ENCODE results near the gene RFWD3. TPM values are rescaled to one million over a fixed set of nuclear protein-coding genes. Genes with fewer than 3 reads are reported as not detected.

Gene RFWD3, protein sequence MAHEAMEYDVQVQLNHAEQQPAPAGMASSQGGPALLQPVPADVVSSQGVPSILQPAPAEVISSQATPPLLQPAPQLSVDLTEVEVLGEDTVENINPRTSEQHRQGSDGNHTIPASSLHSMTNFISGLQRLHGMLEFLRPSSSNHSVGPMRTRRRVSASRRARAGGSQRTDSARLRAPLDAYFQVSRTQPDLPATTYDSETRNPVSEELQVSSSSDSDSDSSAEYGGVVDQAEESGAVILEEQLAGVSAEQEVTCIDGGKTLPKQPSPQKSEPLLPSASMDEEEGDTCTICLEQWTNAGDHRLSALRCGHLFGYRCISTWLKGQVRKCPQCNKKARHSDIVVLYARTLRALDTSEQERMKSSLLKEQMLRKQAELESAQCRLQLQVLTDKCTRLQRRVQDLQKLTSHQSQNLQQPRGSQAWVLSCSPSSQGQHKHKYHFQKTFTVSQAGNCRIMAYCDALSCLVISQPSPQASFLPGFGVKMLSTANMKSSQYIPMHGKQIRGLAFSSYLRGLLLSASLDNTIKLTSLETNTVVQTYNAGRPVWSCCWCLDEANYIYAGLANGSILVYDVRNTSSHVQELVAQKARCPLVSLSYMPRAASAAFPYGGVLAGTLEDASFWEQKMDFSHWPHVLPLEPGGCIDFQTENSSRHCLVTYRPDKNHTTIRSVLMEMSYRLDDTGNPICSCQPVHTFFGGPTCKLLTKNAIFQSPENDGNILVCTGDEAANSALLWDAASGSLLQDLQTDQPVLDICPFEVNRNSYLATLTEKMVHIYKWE
- total RNA-seq: 100 to 1,000 TPM in 1 of 2 donors, 10 to 100 TPM in 1; 94.1 to 127 TPM

DNA sequence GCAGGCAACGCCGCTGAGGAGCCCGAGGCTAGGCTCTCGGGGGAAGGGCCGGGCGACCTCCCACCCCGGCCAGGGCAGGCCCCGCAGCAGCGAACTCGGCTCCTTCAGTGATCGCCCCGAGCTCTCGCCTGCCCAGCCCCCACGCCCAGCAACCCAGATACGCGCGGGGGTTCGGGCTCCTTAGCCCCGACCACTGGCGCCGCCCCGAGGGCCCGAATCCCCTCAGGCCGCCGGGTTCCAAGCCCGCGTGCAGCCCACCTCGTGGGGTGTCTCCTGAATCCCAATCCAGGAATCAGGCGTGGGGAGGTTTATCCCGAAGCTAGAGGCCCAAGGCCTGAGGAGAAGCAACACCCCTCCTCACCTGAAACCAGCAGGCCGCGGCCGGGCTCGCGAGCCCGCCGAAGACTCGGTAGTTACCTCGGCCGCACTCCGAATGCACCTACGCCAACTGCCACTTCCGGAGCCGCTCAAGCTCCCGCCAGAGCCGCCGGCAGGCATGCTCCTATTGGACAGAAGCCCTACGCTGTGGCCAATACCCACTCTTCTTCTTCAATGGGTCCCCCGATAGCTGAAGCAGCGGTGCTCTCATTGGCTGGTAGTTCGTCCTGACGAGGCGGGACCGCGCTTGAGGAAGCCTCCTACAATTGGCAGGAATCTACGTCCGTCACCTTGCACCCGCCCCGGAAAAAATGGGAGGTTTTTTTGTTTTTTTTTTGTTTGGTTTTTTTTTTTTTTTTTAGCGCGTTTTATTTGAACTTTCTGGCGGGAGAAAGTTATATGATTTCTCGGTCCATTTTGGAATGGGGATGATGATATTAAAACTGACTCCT is at the start of gene RFWD3:
Gene RFWD3 (minus strand): TSS at position 453 of the 830 bp plus-strand sequence. CDS start 5,428 bp downstream, outside the sequence.
- Mint-ChIP-seq H3K9me3 (peaks cover 7% of the 10 kb centered on the region in 2 donors), H3K36me3 (peaks cover 42 to 46% of the 10 kb centered on the region in 2 donors), H3K27ac (peak within 1 kb of the TSS; percentile 95 to 99)
- ATAC-seq (peak; percentile 100), DNase-seq (ENCODE audit: low spot score in 2 of 2) (peak; percentile 91 to 97)

DNA sequence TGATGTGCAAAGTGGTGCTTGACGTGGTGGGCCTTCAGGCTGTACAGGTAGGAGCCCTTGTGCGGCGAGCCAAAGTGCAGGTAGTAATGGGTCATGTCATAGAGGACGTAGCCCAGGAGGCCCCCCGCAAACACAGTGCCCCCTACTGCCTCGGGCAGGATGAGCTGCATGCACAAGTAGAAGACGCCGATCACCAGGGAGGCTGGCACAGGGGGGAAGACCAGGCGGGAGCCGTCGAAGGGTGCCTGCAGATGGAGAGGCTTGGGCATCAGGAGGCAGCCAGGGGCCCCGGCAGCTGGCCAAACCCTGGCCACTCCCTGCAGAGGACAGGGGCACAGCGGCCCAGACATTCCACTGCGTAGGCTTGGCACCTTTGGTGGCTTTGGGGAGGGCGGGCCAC is 49.7 kb upstream of the RFWD3 start:
- Mint-ChIP-seq H3K27ac (no peak overlapping the region), H3K9me3 (no peaks in the 10 kb centered on the region), H3K36me3 (no peaks in the 10 kb centered on the region)
- DNase-seq (ENCODE audit: low spot score in 2 of 2) (no peak), ATAC-seq (no peak)

DNA sequence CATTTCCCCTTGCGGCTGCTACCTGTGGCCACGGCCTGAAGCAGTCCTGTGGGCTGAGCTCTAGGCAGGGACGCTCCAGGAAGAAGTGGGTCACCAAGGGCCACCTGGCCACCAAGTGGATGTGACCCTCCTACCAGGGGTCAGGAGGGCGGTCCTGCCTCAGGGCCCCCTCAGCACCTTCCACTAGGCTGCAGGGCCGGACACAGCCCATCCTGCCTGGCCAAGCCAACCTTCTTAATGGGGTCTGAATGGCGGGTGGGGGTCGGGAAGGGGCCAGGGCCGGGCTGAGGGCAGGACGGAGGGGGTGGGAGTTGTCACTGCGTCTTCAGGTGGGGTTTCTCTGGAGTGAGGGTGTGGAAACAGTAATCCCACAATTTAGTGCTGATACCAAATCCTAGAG is 47.2 kb upstream of the RFWD3 start:
- no peaks in the 10 kb centered on the region for H3K36me3 Mint-ChIP-seq
- DNase-seq (ENCODE audit: low spot score in 2 of 2) (no peak), ATAC-seq (no peak)
- no peaks in the 10 kb centered on the region for H3K9me3 Mint-ChIP-seq
- no peak overlapping the region for H3K27ac Mint-ChIP-seq

DNA sequence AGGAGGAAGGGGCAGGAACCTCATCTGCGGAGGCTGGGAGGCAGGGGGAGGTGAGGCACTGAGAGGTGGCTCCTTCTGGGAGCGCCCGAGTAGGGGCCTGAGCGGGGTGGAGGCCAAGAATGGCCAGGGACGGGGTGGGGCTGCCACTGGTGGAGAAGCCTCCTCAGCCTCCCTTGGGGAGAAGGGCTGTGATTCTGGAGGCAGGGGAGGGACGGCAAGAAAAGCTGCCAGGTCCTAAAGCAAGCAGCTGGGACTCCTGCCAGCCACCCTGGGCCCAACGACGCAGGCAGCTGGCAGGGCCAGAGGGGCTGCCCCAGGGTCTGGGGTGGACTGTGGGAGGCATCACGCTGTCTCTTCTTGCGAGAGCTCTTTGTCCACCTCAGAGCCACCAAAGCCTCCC is 46.6 kb upstream of the RFWD3 start:
- H3K9me3 Mint-ChIP-seq: no peaks in the 10 kb centered on the region
- DNase-seq (ENCODE audit: low spot score in 2 of 2): no peak
- H3K27ac Mint-ChIP-seq: no peak overlapping the region
- no peak for ATAC-seq
- H3K36me3 Mint-ChIP-seq: no peaks in the 10 kb centered on the region

DNA sequence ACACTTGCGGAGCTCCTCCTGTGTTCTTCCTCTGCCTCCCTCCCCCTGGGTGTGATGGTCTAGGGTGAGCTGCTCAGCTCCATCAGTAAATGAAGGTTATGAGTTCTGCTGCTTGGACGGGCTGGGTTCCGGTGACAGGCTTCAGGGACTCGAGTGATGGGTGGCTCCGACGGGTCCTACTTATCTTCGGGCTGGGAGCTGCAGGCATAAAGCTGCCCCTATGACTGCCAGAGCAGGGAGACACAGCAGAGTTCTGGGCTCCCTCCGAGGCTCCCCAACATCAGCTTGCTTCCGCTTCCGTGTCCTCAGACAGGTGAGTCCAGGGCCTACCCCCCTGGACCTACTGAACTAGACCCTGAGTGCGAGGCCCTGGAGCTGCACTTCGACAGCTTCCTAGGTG is 45.3 kb upstream of the RFWD3 start:
- Mint-ChIP-seq H3K36me3 (no peaks in the 10 kb centered on the region), H3K27ac (no peak overlapping the region), H3K9me3 (no peaks in the 10 kb centered on the region)
- DNase-seq (ENCODE audit: low spot score in 2 of 2) (no peak), ATAC-seq (no peak)

DNA sequence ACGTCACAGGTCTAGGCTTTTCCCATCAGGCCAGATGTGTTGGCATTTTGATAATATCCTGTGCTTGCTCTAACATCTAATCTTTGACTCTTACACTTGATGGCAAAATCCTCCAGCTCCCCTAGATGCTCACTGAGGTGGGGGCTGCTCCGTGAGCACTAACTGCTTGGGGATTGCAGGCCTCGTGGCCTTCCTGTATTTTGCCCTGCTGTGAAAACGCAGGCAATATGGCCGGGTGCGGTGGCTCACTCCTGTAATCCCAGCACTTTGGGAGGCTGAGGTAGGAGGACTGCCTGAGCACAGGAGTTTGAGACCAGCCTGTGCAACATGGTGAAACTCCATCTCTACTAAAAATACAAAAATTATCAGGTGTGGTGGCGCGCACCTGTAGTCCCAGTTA is 43.7 kb upstream of the RFWD3 start:
- Mint-ChIP-seq H3K27ac (no peak overlapping the region), H3K36me3 (no peaks in the 10 kb centered on the region), H3K9me3 (no peaks in the 10 kb centered on the region)
- ATAC-seq (no peak), DNase-seq (ENCODE audit: low spot score in 2 of 2) (no peak)

DNA sequence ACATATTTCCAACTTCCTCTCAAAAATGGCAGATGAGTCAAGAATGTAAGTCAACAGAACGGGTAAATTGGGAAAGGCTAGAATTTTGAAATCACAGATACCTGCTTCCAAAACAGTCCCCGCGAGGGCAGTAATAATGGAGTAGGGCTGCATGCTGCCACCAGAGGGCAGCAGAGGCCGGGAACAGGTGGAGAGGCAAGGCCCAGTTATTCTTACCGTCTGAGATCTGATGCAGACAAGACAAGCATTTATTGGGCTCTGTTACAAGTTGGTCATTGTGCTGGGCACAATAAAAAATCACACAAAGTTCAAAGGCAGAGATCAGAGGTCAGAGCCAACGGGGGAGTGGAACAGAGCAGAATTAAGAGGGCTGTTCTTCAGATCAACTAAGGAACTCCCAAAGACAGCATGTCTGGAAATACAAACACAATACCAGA is 42.8 kb upstream of the RFWD3 start:
- Mint-ChIP-seq H3K9me3 (no peaks in the 10 kb centered on the region), H3K27ac (no peak overlapping the region), H3K36me3 (no peaks in the 10 kb centered on the region)
- ATAC-seq (peak; percentile 93 to 98), DNase-seq (ENCODE audit: low spot score in 2 of 2) (peak; percentile 75 to 83)

DNA sequence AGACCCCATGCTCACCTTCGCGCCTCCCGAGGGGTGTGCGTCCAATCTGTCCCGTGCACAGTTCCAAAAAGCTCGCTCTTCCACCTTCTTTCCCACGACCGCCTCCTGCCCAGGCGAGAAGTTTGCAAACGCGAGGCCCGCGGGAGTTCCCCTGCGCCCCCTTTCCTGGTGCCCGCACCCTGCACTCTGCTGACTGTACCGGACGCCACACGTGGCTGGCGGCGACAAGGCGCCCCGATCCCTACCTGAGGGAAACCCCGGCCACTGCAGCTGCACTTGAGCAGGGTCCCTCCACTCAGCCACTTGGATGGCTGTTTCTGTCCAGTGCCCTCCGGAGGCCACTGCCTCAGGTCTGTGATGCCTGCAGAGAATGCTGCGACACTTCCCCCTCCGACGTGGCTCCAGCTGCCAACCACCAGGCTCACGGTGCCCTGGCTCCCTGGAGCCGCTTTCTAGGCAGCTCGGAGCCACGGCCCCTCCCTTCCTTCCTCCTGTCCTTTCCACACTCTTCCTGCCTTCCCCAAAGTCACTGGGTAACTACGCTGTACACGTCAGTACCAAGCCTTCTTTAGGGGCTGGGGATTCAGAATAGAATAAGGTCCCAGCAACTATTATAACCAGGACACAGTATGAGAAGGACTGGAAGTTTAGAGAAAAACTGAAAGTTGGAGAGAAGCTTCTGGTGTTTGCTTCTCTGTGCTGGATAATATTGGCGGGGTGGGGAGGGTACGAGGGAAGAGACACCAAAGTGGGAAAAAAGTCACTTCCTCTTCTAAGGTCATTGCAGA is 34.0 kb upstream of the RFWD3 start, which contains the start of gene MLKL:
Gene MLKL (minus strand): TSS at position 425 of the 788 bp plus-strand sequence. CDS start 5,105 bp downstream, outside the sequence.
- ATAC-seq (peak; percentile 64 to 73), DNase-seq (ENCODE audit: low spot score in 2 of 2) (peak; percentile 56 to 79)
- Mint-ChIP-seq H3K27ac (peak within 1 kb of the TSS; percentile 97 to 98), H3K36me3 (peaks cover 14 to 20% of the 10 kb centered on the region in 2 donors), H3K9me3 (no peaks in the 10 kb centered on the region)

DNA sequence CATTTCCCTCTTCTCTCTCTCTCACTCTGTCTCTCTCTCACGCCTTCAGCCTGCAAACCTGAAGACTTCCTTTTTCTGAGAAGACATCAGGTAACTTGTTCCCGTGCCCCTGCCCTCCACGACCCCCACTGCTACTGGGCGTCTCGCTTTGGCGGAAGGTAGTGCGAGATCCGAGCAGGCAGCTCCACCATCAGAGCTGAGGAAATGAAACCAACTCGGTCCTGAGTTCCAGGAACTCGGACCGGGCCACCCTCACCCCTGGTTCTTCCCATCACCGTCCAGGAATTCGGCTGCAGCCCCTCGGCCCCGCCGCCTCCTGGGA is 33.4 kb upstream of the RFWD3 start:
- Mint-ChIP-seq H3K9me3 (no peaks in the 10 kb centered on the region), H3K27ac (peak overlapping the region; percentile 97 to 98), H3K36me3 (peaks cover 20 to 25% of the 10 kb centered on the region in 2 donors)
- ATAC-seq: peak; percentile 1 to 7
- DNase-seq (ENCODE audit: low spot score in 2 of 2): peak in 1 of 2 donors; percentile 22

DNA sequence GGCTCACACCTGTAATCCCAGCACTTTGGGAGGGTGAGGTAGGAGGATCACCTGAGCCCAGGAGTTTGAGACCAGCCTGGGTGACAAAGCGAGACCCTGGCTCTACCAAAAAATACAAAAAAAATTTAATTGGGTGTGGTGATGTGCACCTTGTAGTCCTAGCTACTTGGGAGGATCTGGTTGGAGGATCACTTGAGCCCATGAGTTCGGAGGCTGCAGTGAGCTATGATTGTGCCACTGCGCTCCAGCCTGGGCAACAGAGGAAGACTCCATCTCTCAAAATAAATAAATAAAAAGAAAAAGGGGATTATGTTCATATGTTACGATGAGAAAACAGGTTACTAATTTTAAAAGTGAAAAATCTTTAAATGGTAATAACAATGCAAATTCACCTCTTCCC is 33.0 kb upstream of the RFWD3 start:
- no peak for ATAC-seq
- no peak for DNase-seq (ENCODE audit: low spot score in 2 of 2)
- peaks cover 20 to 25% of the 10 kb centered on the region in 2 donors for H3K36me3 Mint-ChIP-seq
- no peaks in the 10 kb centered on the region for H3K9me3 Mint-ChIP-seq
- H3K27ac Mint-ChIP-seq: peak overlapping the region; percentile 81 to 98

DNA sequence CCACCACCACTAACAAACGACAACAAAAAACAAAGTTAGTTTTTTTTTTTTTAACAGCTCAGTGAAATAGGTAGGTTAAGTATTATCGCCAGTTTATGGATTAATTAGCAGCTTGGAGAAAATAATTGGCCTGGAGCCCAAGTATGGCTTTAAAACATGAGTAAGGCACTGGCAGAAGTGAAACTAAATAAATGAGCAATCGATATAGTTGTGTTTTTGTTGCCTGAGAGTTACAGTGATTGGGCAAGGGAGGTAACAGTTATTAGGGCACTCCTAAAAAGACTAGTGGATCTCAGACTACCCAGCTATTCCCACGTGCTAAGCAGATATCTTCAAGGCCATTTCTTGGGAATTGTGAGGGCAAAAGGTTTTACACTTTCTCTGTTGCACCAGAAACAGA is 31.5 kb upstream of the RFWD3 start:
- ATAC-seq: no peak
- H3K27ac Mint-ChIP-seq: peak overlapping the region; percentile 14 to 98
- H3K36me3 Mint-ChIP-seq: peaks cover 20 to 25% of the 10 kb centered on the region in 2 donors
- no peaks in the 10 kb centered on the region for H3K9me3 Mint-ChIP-seq
- no peak for DNase-seq (ENCODE audit: low spot score in 2 of 2)

DNA sequence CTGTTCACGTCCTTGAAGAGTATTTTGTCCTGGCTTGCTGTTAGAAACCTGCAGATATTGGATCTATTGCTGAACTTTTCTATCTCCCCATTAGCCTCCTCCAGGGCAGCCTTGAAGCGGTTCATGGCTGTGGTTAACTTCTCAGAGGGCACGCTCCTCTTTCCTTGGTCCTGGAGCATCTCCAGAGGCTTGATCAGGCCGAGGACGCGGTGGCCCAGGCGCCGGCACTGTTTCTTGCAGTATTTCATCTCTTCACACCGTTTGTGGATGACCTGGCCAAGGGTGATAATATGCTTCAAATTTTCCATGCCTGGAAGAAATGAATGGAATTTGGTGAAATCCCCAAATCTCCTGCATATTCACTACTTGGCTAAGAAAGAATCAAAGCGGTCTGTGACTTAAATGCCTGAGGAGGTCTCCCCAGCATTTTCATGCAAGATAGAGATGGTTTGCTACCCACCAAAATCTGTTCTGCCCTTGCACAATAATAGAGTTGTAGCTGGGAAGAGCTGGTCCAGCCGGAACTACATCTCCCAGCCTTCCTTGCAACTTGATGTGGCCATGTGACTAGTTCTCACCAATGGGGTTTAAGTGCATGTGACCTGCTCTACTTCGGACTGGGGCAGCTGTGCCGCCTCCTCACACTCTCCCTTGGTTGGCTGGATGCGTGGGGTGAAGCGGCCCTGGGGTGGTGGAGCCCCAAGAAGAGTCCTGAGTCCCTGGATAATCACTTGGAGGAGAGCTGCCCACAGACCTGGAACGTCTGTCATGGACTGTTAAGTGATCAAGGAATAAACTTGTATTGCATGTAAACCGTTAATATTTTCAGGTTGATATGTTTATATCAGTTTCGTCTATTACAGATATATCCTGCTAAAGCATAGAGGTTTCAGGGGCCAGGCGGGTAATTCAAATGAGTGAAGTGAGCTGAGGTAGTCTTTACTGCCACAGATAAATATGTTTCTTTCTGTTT is 29.1 kb upstream of the RFWD3 start:
- H3K36me3 Mint-ChIP-seq: peaks cover 25 to 35% of the 10 kb centered on the region in 2 donors
- peak; percentile 88 to 91 for ATAC-seq

DNA sequence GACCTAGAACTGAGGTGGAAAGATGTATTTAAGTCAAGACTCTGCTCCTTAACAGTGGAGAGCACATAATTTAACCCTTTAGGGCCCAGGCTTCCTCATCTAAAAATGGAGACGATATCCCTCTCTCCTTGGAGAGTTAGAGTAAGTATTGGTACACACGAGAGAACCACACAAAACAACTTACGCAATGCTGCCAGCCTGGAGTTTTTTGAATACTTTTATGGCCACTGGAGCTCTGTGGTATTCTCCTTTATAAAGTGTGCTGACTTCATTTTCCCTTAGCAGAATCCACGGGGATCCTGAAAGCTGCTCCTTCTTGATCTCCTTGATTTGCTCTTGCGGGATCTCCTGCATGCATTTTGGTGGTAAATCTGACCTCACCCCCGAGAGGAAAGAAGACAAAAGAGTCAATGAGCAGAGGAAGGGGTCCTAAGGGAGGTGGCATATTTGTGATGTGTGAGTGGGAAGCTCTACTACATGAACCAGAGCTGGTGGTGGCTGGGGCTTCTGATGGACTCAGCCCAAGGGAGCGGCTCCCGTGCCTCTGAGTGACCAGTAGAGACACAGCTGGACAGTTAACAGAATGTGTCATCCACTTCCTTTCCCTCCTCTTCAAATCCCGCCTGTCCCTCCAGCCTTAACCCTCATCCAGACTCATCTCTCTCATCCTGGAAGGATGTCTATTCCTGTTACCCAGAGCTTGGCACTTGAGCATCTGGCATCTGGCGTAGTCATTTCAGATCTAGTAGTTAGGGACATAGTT is 24.6 kb upstream of the RFWD3 start:
- H3K9me3 Mint-ChIP-seq: no peaks in the 10 kb centered on the region
- peak overlapping the region; percentile 12 to 63 for H3K27ac Mint-ChIP-seq
- DNase-seq (ENCODE audit: low spot score in 2 of 2): no peak
- H3K36me3 Mint-ChIP-seq: peaks cover 17 to 36% of the 10 kb centered on the region in 2 donors
- no peak for ATAC-seq

More for the DNA sequence above, 29.1 kb upstream of the RFWD3 start:
- peak; percentile 68 to 76 for DNase-seq (ENCODE audit: low spot score in 2 of 2)
- Mint-ChIP-seq H3K27ac (peak overlapping the region; percentile 75 to 96), H3K9me3 (no peaks in the 10 kb centered on the region)

DNA sequence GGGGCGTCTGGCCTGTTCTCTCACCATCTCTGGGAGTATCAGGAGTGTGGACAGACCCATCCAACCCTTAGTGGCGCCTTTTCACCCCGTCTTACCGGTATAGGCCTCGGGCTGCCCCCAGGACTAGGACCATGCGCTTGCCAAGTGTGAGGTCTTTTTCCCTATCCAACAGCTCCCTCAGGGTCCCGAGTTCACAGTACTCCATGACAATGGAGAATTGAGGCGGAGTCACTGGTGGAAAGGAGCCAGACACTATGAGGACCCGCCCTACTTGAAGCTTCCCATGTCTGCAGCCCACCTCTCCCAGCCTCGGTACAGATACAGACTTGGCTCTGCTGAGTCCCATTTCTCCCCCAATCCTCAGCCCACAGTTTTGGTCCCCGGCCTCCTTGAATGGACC is 15.9 kb upstream of the RFWD3 start:
- peak overlapping the region in 1 of 2 donors; percentile 79 for H3K27ac Mint-ChIP-seq
- H3K9me3 Mint-ChIP-seq: no peaks in the 10 kb centered on the region
- DNase-seq (ENCODE audit: low spot score in 2 of 2): no peak
- peaks cover 0 to 5% of the 10 kb centered on the region in 2 donors for H3K36me3 Mint-ChIP-seq
- no peak for ATAC-seq
